H1 (cell line): Measurements from ENCODE around the gene NT5DC3. TPM values are rescaled to one million over a fixed set of nuclear protein-coding genes. Genes with fewer than 3 reads are reported as not detected.

ENCODE experiments used
- CTCF ChIA-PET: fragments of 300-600 bp; sonication (Branson Sonifier 250); formaldehyde crosslinking; loops from one replicate; lab custom pipeline; 2021; ENCODE audit not compliant: partially characterized antibody; lab: Charles Lee
- POLR2A ChIA-PET: fragments of 300-600 bp; sonication (Branson Sonifier 250); formaldehyde crosslinking; loops from one replicate; lab custom pipeline; 2021; ENCODE audit warnings: inconsistent platforms; ENCODE audit not compliant: partially characterized antibody; lab: Charles Lee
- DNase-seq, 2 experiments: peaks; one replicate each; pipeline versions ENCODE4 v3.0.0 to v3.0.0-alpha.2; 2010 to 2022; ENCODE audit warnings: low spot score in 2 of 2, low read depth in 1 of 2, mixed read lengths in 1 of 2
- FAIRE-seq: peaks from 2 replicates; lab custom pipeline; 2011; peaks lifted over from hg19 to GRCh38; lab: Jason Lieb, UNC
- H2AFZ ChIP-seq: 2 replicates; pipeline ENCODE4 v1.8.1; 2012; ENCODE audit warnings: low read length, inconsistent platforms
- H2AK5ac ChIP-seq: 2 replicates; pipeline ENCODE4 v1.6.1; 2013; ENCODE audit warnings: low read depth, low read length
- H2BK120ac ChIP-seq: replicated peaks from 2 replicates; pipeline ENCODE3; 2013; ENCODE audit warnings: low read depth, low read length, inconsistent platforms
- H2BK12ac ChIP-seq: 2 replicates; pipeline ENCODE4 v1.6.1; 2013; ENCODE audit warnings: low read depth, low read length
- H2BK15ac ChIP-seq: 2 replicates; pipeline ENCODE4 v1.6.1; 2013; ENCODE audit warnings: low read length
- H2BK20ac ChIP-seq: 2 replicates; pipeline ENCODE4 v1.6.1; 2013; ENCODE audit warnings: low read length
- H2BK5ac ChIP-seq: 2 replicates; pipeline ENCODE4 v1.6.1; 2013; ENCODE audit warnings: low read depth, low read length
- H3K14ac ChIP-seq: 2 replicates; pipeline ENCODE4 v1.6.1; 2013; ENCODE audit warnings: inconsistent platforms; ENCODE audit not compliant: insufficient read length
- H3K18ac ChIP-seq: 2 replicates; pipeline ENCODE4 v1.6.1; 2013; ENCODE audit warnings: low read length; ENCODE audit errors: extremely low read depth
- H3K23ac ChIP-seq: 2 replicates; pipeline ENCODE4 v1.6.1; 2013; ENCODE audit warnings: inconsistent platforms; ENCODE audit not compliant: insufficient read length
- H3K23me2 ChIP-seq: 2 replicates; pipeline ENCODE4 v1.6.1; 2013; ENCODE audit warnings: low read depth, low read length
- H3K27ac ChIP-seq: 2 replicates; pipeline ENCODE4 v1.6.1; 2011; ENCODE audit warnings: low read depth, low read length, inconsistent platforms
- H3K27me3 ChIP-seq, 4 experiments: replicated peaks in 1 of 4; 1 replicate in 1 of 4; 2 replicates in 3 of 4; pipeline versions ENCODE4 v1.6.1 to v1.8.1; 2011 to 2013; ENCODE audit warnings: low read length in 3 of 4, mild to moderate bottlenecking in 3 of 4, inconsistent platforms in 2 of 4, mixed read lengths in 2 of 4, moderate library complexity in 1 of 4; ENCODE audit not compliant: control insufficient read depth in 3 of 4, insufficient read depth in 3 of 4; ENCODE audit errors: extremely low read depth in 1 of 4
- H3K36me3 ChIP-seq, 4 experiments: 2 replicates each; pipeline versions ENCODE4 v1.6.1 to v1.8.1; 2011 to 2013; ENCODE audit warnings: mild to moderate bottlenecking in 4 of 4, low read length in 3 of 4, moderate library complexity in 2 of 4, control low read depth in 1 of 4, inconsistent platforms in 1 of 4; ENCODE audit not compliant: insufficient read depth in 4 of 4, control insufficient read depth in 2 of 4
- H3K4ac ChIP-seq: replicated peaks from 2 replicates; pipeline ENCODE3; 2013; ENCODE audit warnings: low read length, low read depth, mixed read lengths, inconsistent platforms; ENCODE audit not compliant: insufficient read length
- H3K4me1 ChIP-seq, 4 experiments: replicated peaks in 1 of 4; 1 replicate in 1 of 4; 2 replicates in 3 of 4; pipeline versions ENCODE4 v1.6.1 to v1.8.1; 2011 to 2013; ENCODE audit warnings: low read length in 3 of 4, inconsistent platforms in 2 of 4, mixed read lengths in 1 of 4; ENCODE audit not compliant: insufficient read depth in 4 of 4, control insufficient read depth in 3 of 4
- H3K4me2 ChIP-seq, 2 experiments: 2 replicates each; pipeline versions ENCODE4 v1.6.1 to v1.8.1; 2011 to 2013; ENCODE audit warnings: low read depth in 2 of 2, low read length in 2 of 2, control low read depth in 1 of 2, inconsistent platforms in 1 of 2, mild to moderate bottlenecking in 1 of 2; ENCODE audit not compliant: insufficient read depth in 1 of 2
- H3K4me3 ChIP-seq, 4 experiments: fragments of 200-600, 300-600 bp in 1 of 4; sonication (generic), shearing (Covaris generic), sonication (Bioruptor Twin) in 1 of 4; 2 replicates each; pipeline versions ENCODE4 v1.5.1 to v1.8.1; 2011 to 2016; ENCODE audit warnings: low read length in 4 of 4, low read depth in 3 of 4, control low read depth in 2 of 4, inconsistent platforms in 2 of 4, mild to moderate bottlenecking in 2 of 4, mixed read lengths in 1 of 4, moderate library complexity in 1 of 4; ENCODE audit not compliant: insufficient read depth in 2 of 4; ENCODE audit errors: extremely low read depth in 1 of 4
- H3K56ac ChIP-seq: replicated peaks from 2 replicates; pipeline ENCODE3; 2013; ENCODE audit warnings: low read depth, mild to moderate bottlenecking, mixed read lengths, low read length, inconsistent platforms; ENCODE audit not compliant: insufficient read length
- H3K79me1 ChIP-seq: 2 replicates; pipeline ENCODE4 v1.6.1; 2013; ENCODE audit warnings: low read depth, low read length, control low read depth
- H3K79me2 ChIP-seq, 2 experiments: 2 replicates each; pipeline versions ENCODE4 v1.6.1 to v1.8.1; 2012 to 2013; ENCODE audit warnings: low read length in 2 of 2, mild to moderate bottlenecking in 2 of 2, inconsistent platforms in 1 of 2; ENCODE audit not compliant: insufficient read depth in 2 of 2, control insufficient read depth in 1 of 2
- H3K9ac ChIP-seq, 4 experiments: replicated peaks in 1 of 4; 1 replicate in 1 of 4; 2 replicates in 3 of 4; pipeline versions ENCODE4 v1.6.1 to v1.8.1; 2011 to 2013; ENCODE audit warnings: low read depth in 3 of 4, low read length in 3 of 4, control low read depth in 2 of 4, mild to moderate bottlenecking in 2 of 4, moderate library complexity in 2 of 4, inconsistent platforms in 1 of 4; ENCODE audit errors: extremely low read depth in 1 of 4
- H3K9me3 ChIP-seq, 2 experiments: 2 replicates each; pipeline versions ENCODE4 v1.6.1 to v1.8.1; 2012 to 2013; ENCODE audit warnings: mild to moderate bottlenecking in 2 of 2, moderate library complexity in 2 of 2, control low read depth in 1 of 2, inconsistent platforms in 1 of 2, low read depth in 1 of 2, low read length in 1 of 2, mixed read lengths in 1 of 2; ENCODE audit not compliant: insufficient read depth in 2 of 2
- H4K20me1 ChIP-seq, 2 experiments: replicated peaks in 1 of 2; 2 replicates each; pipeline versions ENCODE3 to v1.8.1; 2011 to 2013; ENCODE audit warnings: inconsistent platforms in 2 of 2, low read length in 2 of 2, mild to moderate bottlenecking in 1 of 2; ENCODE audit not compliant: insufficient read depth in 2 of 2, control insufficient read depth in 1 of 2
- H4K5ac ChIP-seq: 2 replicates; pipeline ENCODE4 v1.6.1; 2013; ENCODE audit warnings: low read length, low read depth, mixed read lengths, inconsistent platforms; ENCODE audit not compliant: insufficient read length
- H4K8ac ChIP-seq: 2 replicates; pipeline ENCODE4 v1.8.0; 2013; ENCODE audit warnings: mild to moderate bottlenecking, moderate library complexity, low read length, inconsistent platforms; ENCODE audit not compliant: insufficient read depth; ENCODE audit errors: extremely low read depth
- H4K91ac ChIP-seq: replicated peaks from 2 replicates; pipeline ENCODE3; 2013; ENCODE audit warnings: low read length, mixed read lengths, inconsistent platforms; ENCODE audit not compliant: insufficient read length
- BCL11A ChIP-seq, 2 experiments: IDR thresholded peaks; one replicate each; pipeline ENCODE4 v1.6.1; 2011; ENCODE audit warnings: low read depth in 2 of 2, low read length in 2 of 2, mild to moderate bottlenecking in 2 of 2
- BRCA1 ChIP-seq: IDR thresholded peaks from 2 replicates; pipeline ENCODE4 v1.6.1; 2012; ENCODE audit warnings: low read depth, low read length, improper control_type of control experiment
- CTBP2 ChIP-seq: IDR thresholded peaks from 2 replicates; pipeline ENCODE4 v1.7.0; 2011; ENCODE audit warnings: borderline replicate concordance, mild to moderate bottlenecking, moderate library complexity, mixed read lengths, low read length; ENCODE audit not compliant: insufficient read depth, insufficient read length
- EZH2 ChIP-seq: fragments of 200-600 bp; sonication (generic); IDR thresholded peaks from 2 replicates; pipeline ENCODE4 v1.7.1; 2012; ENCODE audit warnings: low read depth, mild to moderate bottlenecking, moderate library complexity, low read length, inconsistent platforms; ENCODE audit not compliant: severe bottlenecking
- GTF2F1 ChIP-seq: IDR thresholded peaks from 2 replicates; pipeline ENCODE4 v1.6.1; 2012; ENCODE audit warnings: low read depth, low read length, improper control_type of control experiment, borderline replicate concordance
- KDM1A ChIP-seq: fragments of 200-600, 300-600 bp; sonication (generic); IDR thresholded peaks from 2 replicates; pipeline ENCODE4 v1.7.1; 2016; ENCODE audit warnings: mild to moderate bottlenecking, low read length, borderline replicate concordance
- NANOG ChIP-seq: IDR thresholded peaks from 2 replicates; pipeline ENCODE4 v1.6.1; 2011; ENCODE audit warnings: low read length, low read depth, mild to moderate bottlenecking, inconsistent platforms; ENCODE audit not compliant: insufficient read depth, poor library complexity, severe bottlenecking
- POLR2A ChIP-seq, 2 experiments: IDR thresholded peaks; 1 replicate in 1 of 2; 2 replicates in 1 of 2; pipeline ENCODE4 v1.6.1; 2011; ENCODE audit warnings: low read depth in 2 of 2, low read length in 2 of 2, mild to moderate bottlenecking in 2 of 2; ENCODE audit errors: control extremely low read depth in 1 of 2
- RAD21 ChIP-seq, 2 experiments: IDR thresholded peaks in 1 of 2; conservative IDR thresholded peaks in 1 of 2; 2 replicates each; pipeline ENCODE4 v1.6.1; 2011; ENCODE audit warnings: low read depth in 2 of 2, low read length in 2 of 2, improper control_type of control experiment in 1 of 2, inconsistent platforms in 1 of 2, mild to moderate bottlenecking in 1 of 2, moderate library complexity in 1 of 2
- RXRA ChIP-seq: IDR thresholded peaks from 2 replicates; pipeline ENCODE4 v1.6.1; 2011; ENCODE audit warnings: low read depth, mild to moderate bottlenecking, low read length, moderate library complexity; ENCODE audit not compliant: insufficient read depth
- SP1 ChIP-seq: IDR thresholded peaks from 2 replicates; pipeline ENCODE4 v1.6.1; 2011; ENCODE audit warnings: low read depth, low read length
- SP2 ChIP-seq: IDR thresholded peaks from 2 replicates; pipeline ENCODE4 v1.6.1; 2012; ENCODE audit warnings: mild to moderate bottlenecking, low read length, inconsistent platforms
- SRF ChIP-seq: IDR thresholded peaks from 2 replicates; pipeline ENCODE4 v1.6.1; 2011; ENCODE audit warnings: mild to moderate bottlenecking, low read depth, low read length, moderate library complexity
- TEAD4 ChIP-seq: IDR thresholded peaks from 2 replicates; pipeline ENCODE4 v1.6.1; 2012; ENCODE audit warnings: low read depth, low read length, inconsistent platforms, mixed read lengths
- YY1 ChIP-seq: IDR thresholded peaks from 2 replicates; pipeline ENCODE4 v1.6.1; 2011; ENCODE audit warnings: low read depth, mild to moderate bottlenecking, low read length
- WGBS, 2 experiments: shearing (Covaris generic) in 1 of 2; methylation state at CpG; one replicate each; pipeline versions ENCODE4 v1.1.6 to v1.1.7; 2013 to 2015; ENCODE audit warnings: low lambda C conversion rate in 2 of 2, mixed read lengths in 2 of 2, inconsistent platforms in 1 of 2, low coverage in 1 of 2, missing lambda C conversion rate in 1 of 2; ENCODE audit not compliant: insufficient replicate concordance in 2 of 2, insufficient coverage in 1 of 2, insufficient read length in 1 of 2; ENCODE audit errors: extremely low coverage in 1 of 2, missing lambda C conversion rate in 1 of 2; 5-methylcytosine and 5-hydroxymethylcytosine counted together
- polyA plus RNA-seq, 7 experiments: library from polyadenylated mRNA; depleted of rRNA in 3 of 7; stranded (reverse) in 5 of 7; unstranded in 2 of 7; fragments of >200 nt in 5 of 7; fragments of 200-250 nt in 2 of 7; gene quantifications; 1 replicate in 5 of 7; 2 replicates in 1 of 7; 4 replicates in 1 of 7; pipeline versions ENCODE4 v1.2.1 to v1.2.3, GENCODE V29; 2011 to 2013; ENCODE audit warnings: missing spikeins in 2 of 7, mixed read lengths in 2 of 7
- total RNA-seq: library from RNA; stranded (reverse); fragmentation: NEBNext Ultra II Directional; extraction: Animal tissue kit (Norgen Biotek cat#: 25700); gene quantifications from 2 replicates; pipeline ENCODE4 v1.2.1, GENCODE V29; 2021

NT5DC3 gene
- total and polyA plus RNA-seq, 2 of the 8 experiments (the other 6 are each of a cell fraction or from before 2014, with no cell fraction given) = 5.4 to 14.8 TPM

- Histone ChIP-seq H3K9ac (no peak overlapping the region), H2BK12ac (no peak overlapping the region), H3K79me2 (0 out of 4 replicates have a peak, but pooled peaks cover 0 to 2% of the 10 kb centered on the region in 2 experiments), H3K36me3 (peaks cover 0 to 5% (median 4%) of the 10 kb centered on the region in 4 experiments; a peak in 3 of 8 replicates), H3K23ac (no peak overlapping the region), H2BK20ac (no peak overlapping the region), H3K4me1 (no peaks in the 10 kb centered on the region), H2BK15ac (no peak overlapping the region), H3K18ac (no peak overlapping the region), H2BK5ac (no peak overlapping the region), H4K8ac (no peak overlapping the region), H2BK120ac (no peak overlapping the region), H4K20me1 (peaks cover 0 to 1% of the 10 kb centered on the region in 2 experiments), H3K14ac (no peak overlapping the region), H3K79me1 (no peaks in the 10 kb centered on the region), H4K91ac (no peak overlapping the region), H3K4ac (no peak overlapping the region), H2AK5ac (no peak overlapping the region), H2AFZ (no peak overlapping the region), H3K23me2 (no peaks in the 10 kb centered on the region), H3K27me3 (no peaks in the 10 kb centered on the region), H4K5ac (no peak overlapping the region), H3K56ac (no peak overlapping the region), H3K27ac (no peak overlapping the region), H3K9me3 (no peaks in the 10 kb centered on the region), H3K4me2 (no peak overlapping the region), H3K4me3 (no peak overlapping the region)
- FAIRE-seq (no peak), DNase-seq (no peak)
- ChIA-PET CTCF (interaction anchor here (1.2 to 1.9 kb wide), 2 partner anchors 12 to 56 kb away, joined by 4 to 7 read pairs; no protein-coding TSS in a partner anchor), POLR2A (interaction anchor here (0.9 to 1.8 kb wide), 2 partner anchors 10 to 27 kb away, joined by 3 to 5 read pairs; partner anchors contain the start of gene NT5DC3)
- 89% methylated on average over 4 of the region's 4 CpGs; no CpG with 5 or more reads in 1 of the 2 experiments for WGBS, 2 experiments
- no peak for TF ChIP-seq RAD21 (IDR thresholded peaks at IDR 0.05 in 1 of 2, conservative IDR thresholded peaks at IDR 0.05 in 1 of 2; ENCODE audit: low read depth in 2 of 2, low read length in 2 of 2)
- TF ChIP-seq SRF = no peak
- TF ChIP-seq KDM1A = no peak
- no peak for TF ChIP-seq GTF2F1
- TF ChIP-seq NANOG = no peak
- TF ChIP-seq POLR2A (IDR thresholded peaks at IDR 0.05; ENCODE audit: control extremely low read depth in 1 of 2, low read depth in 2 of 2, low read length in 2 of 2) = no peak
- TF ChIP-seq EZH2 = no peak
- no peak for TF ChIP-seq BRCA1
- no peak for TF ChIP-seq TEAD4
- TF ChIP-seq BCL11A (IDR thresholded peaks at IDR 0.05; ENCODE audit: low read depth in 2 of 2, low read length in 2 of 2) = no peak
- TF ChIP-seq RXRA = no peak
- no peak for TF ChIP-seq CTBP2
- no peak for TF ChIP-seq YY1
- no peak for TF ChIP-seq SP2
- TF ChIP-seq SP1 = no peak
These were observed 27.1 kb downstream of the NT5DC3 start for GRCh38 chr12:103813949-103814348.
